GM12874 (cell line): ENCODE data around the gene WWC1.

Source experiments
- TF ChIP-seq, protein P1 (sequence below): IDR thresholded peaks from 2 replicates; pipeline ENCODE4 v1.5.1; 2011; ENCODE audit warnings: low read depth, mild to moderate bottlenecking, control low read depth, low read length, moderate library complexity; ENCODE audit not compliant: insufficient read depth

WWC1 gene

DNA sequence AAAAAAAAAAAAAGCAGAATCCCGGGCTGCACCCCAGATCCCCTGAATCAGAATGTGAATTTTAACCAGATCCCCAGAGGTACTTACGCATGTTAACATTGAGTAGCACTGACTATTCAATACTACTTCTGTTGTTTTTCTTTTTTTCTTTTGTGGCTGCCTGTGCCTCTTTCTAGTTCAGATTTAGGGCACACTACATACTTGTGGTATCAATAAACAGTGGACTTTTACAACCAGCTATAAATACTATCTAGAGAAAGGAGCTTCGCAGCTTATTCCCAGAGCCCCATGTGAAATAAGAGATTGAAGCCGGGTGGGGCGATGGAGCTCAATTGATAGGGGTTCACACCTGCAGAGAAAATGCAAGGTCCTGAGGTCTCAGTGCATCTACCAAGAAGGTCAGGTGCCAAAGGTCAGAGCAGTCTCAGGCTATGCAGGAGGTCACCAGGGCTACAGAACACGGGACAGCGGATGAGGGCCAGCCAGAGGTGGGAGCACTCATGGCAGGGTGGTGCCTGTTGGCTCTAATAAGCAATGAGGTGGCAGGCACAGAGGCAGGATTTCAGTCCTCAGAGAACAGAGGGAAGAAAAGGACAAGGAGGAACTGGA, 22.3 kb downstream of the WWC1 start:
- TF ChIP-seq, protein P1, sequence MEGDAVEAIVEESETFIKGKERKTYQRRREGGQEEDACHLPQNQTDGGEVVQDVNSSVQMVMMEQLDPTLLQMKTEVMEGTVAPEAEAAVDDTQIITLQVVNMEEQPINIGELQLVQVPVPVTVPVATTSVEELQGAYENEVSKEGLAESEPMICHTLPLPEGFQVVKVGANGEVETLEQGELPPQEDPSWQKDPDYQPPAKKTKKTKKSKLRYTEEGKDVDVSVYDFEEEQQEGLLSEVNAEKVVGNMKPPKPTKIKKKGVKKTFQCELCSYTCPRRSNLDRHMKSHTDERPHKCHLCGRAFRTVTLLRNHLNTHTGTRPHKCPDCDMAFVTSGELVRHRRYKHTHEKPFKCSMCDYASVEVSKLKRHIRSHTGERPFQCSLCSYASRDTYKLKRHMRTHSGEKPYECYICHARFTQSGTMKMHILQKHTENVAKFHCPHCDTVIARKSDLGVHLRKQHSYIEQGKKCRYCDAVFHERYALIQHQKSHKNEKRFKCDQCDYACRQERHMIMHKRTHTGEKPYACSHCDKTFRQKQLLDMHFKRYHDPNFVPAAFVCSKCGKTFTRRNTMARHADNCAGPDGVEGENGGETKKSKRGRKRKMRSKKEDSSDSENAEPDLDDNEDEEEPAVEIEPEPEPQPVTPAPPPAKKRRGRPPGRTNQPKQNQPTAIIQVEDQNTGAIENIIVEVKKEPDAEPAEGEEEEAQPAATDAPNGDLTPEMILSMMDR, result no peak

DNA sequence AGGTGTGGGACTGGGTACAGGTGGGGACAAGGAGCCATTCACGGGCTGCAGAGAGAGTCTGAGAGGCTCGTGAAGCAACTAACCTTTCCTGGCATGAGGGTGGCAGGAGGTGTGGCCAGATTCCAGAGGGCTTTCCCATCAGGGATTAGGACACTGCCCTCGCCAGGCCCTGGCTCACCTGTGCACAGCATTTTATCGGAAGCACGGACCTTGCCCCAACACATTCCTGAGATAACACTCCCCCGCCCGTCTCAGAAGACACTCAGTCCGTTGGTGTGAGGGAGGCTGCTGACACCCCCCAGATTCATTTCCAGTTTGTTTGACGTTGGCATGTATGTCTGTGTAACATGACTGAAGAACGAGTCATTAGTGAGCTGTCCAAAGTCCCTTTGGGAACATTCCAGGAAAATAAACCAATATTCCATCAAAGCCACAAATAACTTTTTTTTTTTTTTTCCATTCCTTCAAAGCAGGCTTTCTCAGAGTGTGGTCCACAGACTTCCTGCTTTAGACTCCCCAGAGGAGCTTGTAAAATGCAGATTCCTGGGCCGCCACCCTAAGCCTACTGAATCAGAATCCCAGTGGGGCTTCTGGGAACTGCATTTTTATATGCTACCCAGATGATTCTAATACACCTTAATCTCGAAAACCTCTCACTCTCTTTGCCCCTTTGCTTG, 23.4 kb downstream of the WWC1 start:
- TF ChIP-seq, protein P1, result no peak

DNA sequence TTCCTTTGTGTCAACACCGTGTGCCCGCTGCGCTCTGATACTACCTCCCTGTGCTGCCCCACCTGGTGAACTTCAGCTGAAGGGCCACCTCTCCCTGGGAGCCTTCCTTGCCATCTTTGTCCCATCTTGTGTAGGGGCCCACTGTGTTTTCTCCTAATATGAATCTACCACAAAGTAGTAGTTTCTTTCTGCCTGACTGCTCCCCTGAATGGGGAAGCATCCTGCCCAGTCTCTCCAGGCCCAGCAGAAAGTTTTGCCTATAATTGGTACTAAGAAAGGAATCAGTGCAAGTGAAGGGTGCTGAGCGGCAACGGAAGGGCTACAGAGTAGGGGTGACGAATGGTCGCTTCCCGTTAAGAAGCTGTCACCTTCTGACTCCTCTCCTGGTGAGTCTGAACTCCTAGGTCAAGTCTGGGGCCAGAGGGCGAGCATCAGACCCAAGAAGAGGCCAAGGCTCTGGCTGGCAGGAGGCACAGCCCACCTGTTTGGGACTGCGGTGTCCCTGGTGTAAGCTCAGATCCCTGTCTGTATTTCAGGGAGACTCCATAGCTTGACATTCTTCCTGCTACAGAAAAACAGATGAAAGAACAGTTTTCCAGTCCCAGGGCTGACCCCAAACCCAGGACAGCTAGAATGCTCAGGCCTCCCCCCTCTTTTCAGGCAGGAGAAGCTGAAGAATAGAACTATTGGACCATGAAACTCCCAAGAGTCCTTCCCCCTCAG, 24.1 kb downstream of the WWC1 start:
- TF ChIP-seq, protein P1, result no peak

DNA sequence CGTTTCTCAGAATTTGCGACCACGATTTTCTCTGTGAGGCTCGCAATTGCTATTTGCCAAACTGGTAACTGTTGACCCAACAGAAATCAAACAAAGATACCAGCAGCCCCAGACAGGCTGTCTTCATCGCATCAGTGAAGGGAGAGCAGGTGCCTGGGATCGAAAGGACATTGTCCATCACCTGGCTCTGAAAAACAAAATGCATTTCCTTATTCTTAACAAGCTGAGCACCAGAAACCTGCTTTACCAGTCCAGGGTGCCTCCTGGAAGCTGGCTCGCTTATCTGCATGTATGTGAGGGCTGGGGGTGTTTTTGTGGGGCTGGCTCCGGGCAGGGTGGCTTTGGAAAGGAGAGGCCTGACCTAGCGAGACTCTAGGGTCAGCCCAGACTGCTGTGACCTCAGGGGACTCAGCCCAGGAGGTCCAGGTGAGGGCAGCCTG, 24.7 kb downstream of the WWC1 start:
- TF ChIP-seq, protein P1, result no peak

DNA sequence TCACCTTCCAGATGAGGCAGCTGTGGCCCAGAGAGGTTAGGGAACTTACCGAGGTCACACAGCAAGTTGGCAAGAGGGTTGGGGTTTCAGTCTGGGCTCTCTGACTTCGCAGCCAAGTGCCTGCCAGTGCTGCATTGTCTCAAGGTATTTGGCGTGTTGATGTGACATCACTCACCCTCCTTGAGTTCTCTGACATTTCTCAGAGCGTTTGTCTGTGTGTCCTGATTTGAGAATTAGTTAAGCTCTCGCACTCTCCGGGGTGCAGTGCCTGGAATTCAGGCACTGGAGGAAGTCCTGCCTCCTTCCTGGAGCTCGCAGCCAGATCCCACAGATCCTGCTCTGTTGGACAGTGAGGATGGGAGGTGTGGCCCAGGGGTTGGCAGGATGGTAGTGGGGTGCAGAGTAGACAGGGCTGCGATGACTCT, 25.7 kb downstream of the WWC1 start:
- TF ChIP-seq, protein P1, result no peak

DNA sequence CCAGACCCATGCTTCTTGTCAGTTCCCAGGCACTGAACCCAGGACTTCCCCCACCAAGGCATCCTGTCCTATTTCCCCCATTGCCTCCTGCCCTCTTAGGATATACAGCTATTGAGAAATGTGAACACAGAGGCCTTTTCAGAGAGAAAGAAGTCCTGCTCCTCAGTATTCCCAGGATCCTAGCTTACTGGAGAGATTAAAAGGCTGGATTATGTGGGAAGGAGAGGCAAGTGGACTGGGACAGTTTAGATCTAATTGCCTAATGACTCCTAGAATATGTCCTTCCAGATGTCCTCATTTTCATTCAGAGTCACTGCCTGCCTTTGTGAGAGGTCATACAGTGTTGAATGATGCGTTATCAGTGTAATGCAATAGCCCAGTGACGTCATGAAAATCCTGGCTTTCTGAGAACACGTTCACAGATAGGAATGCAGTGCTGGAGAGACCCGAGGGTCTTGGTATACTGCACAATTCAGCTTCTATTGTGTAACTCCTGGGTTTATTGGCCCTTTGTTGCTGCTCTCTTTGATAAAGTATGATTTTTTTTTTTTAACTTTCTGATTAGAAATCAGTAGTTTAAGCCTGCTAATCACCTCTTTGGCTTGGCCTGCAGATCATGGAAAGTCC, 26.2 kb downstream of the WWC1 start:
- TF ChIP-seq, protein P1, result no peak

DNA sequence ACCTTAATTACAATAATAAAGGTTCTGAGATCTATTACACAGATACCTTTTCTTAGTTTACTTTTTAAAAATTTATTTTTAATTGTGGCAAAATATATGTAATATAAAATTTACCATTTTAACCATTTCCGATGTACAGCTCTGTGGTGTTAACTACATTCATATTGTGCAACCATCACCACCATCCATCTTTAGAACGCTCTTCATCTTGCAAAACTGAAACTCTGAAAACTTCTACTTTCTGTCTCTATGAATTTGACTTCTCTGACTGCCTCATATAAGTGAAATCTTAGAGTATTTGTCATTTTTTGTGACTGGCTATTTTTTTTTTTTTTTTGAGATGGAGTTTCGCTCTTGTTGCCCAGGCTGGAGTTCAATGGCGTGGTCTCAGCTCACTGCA, 26.8 kb downstream of the WWC1 start:
- TF ChIP-seq, protein P1, result no peak
